Mucosa of descending colon (tissue), 3 donors: Measurements from ENCODE around the gene CCDC81. TPM values are rescaled to one million over a fixed set of nuclear protein-coding genes. Genes with fewer than 3 reads are reported as not detected.

Experiments
- ATAC-seq: fragments of 200-7000 bp; cut with Tn5 transposase; one replicate; pipeline ENCODE4 v1.9.1; 2020; ENCODE audit warnings: mild to moderate bottlenecking, moderate library complexity
- DNase-seq, 3 donors: peaks; one replicate each; pipeline ENCODE4 v3.0.0-alpha.2; 2020
- H3K36me3 ChIP-seq: fragments of 200-600 bp; one replicate; pipeline ENCODE4 v1.8.0; 2021; ENCODE audit warnings: low read depth, mild to moderate bottlenecking
- H3K4me1 ChIP-seq: fragments of 200-600 bp; one replicate; pipeline ENCODE4 v1.8.0; 2021; ENCODE audit warnings: low read depth, mild to moderate bottlenecking
- H3K4me3 ChIP-seq: fragments of 200-600 bp; one replicate; pipeline ENCODE4 v1.8.0; 2021; ENCODE audit warnings: mild to moderate bottlenecking
- H3K9me3 ChIP-seq: fragments of 200-600 bp; one replicate; pipeline ENCODE4 v1.8.0; 2021; ENCODE audit warnings: mild to moderate bottlenecking
- intact Hi-C, 2 donors: fragments of 100-400 bp; cut with DNase I in 1 of 2; cut with micrococcal nuclease in 1 of 2; formaldehyde crosslinking; loops; one replicate each; pipeline versions ENCODE4 v1.11.0 to v1.11.1; 2022; cut with DNase I, micrococcal nuclease
- total RNA-seq, 3 donors: library from RNA; stranded (reverse); fragmentation: NEBNext Ultra II Directional in 2 of 3; extraction: Animal tissue kit (Norgen Biotek cat#: 25700) in 2 of 3; gene quantifications; one replicate each; pipeline versions ENCODE4 v1.2.1 to v1.2.4, GENCODE V29; 2021 to 2023
- TF ChIP-seq, protein P1 (sequence below): fragments of 200-600 bp; IDR thresholded peaks from one replicate; pipeline ENCODE4 v1.8.0; 2022; ENCODE audit warnings: antibody characterized with exemption, mild to moderate bottlenecking
- donor health status: DM: no; HTN: no; CAD: no; lungs with moderate emphysema.
- donor health status: DM: no; HTN: no; CAD: no.
- donor health status: DM: no; HTN: yes; CAD: no.

Gene CCDC81
- total RNA-seq, 3 donors from 2014 or later, result 0.60 to 0.73 (median 0.61) TPM

DNA sequence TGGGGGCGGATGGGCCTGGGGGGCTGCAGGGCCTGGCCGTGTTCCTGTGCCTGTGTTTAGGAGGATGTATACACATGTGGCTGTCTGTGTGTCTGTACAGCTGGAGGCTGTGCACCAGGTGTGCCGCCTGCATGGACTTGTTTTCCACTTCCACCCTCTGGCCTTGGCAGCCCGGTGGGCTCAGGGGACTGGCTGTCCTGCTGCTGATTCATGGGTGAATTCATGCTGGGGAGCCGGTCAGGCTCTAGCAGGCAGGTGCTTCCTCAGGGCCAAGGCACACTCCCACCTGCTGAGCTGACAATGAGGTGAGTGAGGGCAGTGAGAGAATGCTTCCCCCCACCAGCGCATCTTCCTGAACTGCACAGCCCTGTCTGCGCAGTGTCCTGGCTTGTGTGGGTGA, 88.4 kb downstream of the CCDC81 start:
- H3K4me3 ChIP-seq, result no peak overlapping the region
- intact Hi-C loops, result loop anchor here in 1 of 2 donors (10.0 kb wide), 1 partner anchor 142 kb away; no protein-coding TSS in a partner anchor
- H3K36me3 ChIP-seq, result no peaks in the 10 kb centered on the region
- DNase-seq (no peak), ATAC-seq (no peak)
- H3K9me3 ChIP-seq, result no peaks in the 10 kb centered on the region
- TF ChIP-seq, protein P1, sequence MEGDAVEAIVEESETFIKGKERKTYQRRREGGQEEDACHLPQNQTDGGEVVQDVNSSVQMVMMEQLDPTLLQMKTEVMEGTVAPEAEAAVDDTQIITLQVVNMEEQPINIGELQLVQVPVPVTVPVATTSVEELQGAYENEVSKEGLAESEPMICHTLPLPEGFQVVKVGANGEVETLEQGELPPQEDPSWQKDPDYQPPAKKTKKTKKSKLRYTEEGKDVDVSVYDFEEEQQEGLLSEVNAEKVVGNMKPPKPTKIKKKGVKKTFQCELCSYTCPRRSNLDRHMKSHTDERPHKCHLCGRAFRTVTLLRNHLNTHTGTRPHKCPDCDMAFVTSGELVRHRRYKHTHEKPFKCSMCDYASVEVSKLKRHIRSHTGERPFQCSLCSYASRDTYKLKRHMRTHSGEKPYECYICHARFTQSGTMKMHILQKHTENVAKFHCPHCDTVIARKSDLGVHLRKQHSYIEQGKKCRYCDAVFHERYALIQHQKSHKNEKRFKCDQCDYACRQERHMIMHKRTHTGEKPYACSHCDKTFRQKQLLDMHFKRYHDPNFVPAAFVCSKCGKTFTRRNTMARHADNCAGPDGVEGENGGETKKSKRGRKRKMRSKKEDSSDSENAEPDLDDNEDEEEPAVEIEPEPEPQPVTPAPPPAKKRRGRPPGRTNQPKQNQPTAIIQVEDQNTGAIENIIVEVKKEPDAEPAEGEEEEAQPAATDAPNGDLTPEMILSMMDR, result no peak
- H3K4me1 ChIP-seq, result no peaks in the 10 kb centered on the region

GRCh38 chr11:86463955-86464354, 89.3 kb downstream of the CCDC81 start:
- no peaks in the 10 kb centered on the region for H3K4me1 ChIP-seq
- ATAC-seq (no peak), DNase-seq (no peak)
- TF ChIP-seq, protein P1, result no peak
- no peak overlapping the region for H3K4me3 ChIP-seq
- intact Hi-C loops, result loop anchor here in 1 of 2 donors (10.0 kb wide), 1 partner anchor 141 kb away; no protein-coding TSS in a partner anchor
- H3K36me3 ChIP-seq, result no peaks in the 10 kb centered on the region
- H3K9me3 ChIP-seq, result no peaks in the 10 kb centered on the region

- no peaks in the 10 kb centered on the region for H3K36me3 ChIP-seq
- no peaks in the 10 kb centered on the region for H3K4me1 ChIP-seq
- no peak overlapping the region for H3K4me3 ChIP-seq
- ATAC-seq (no peak), DNase-seq (no peak)
- TF ChIP-seq, protein P1, result no peak
- intact Hi-C loops, result loop anchor here in 1 of 2 donors (10.0 kb wide), 1 partner anchor 140 kb away; no protein-coding TSS in a partner anchor
- no peaks in the 10 kb centered on the region for H3K9me3 ChIP-seq
Observed at GRCh38 chr11:86464509-86465221, 90.0 kb downstream of the CCDC81 start.

DNA sequence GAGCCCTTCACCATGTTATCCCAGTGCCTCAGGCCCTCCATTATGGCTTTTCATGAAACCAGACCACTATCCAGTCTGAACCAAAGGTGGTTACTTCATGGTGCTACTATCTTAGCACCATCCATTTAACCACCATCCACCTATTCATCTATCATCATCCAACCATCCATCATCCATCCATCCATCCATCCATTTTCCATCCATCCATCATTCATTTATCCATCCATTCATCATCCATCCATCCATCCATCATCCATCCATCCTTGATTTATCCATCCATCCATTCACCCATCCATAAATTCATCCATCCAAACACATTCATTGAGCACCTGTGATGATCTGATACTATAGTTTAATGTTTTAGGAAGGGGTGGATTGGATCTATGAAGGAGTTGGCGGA, 93.5 kb downstream of the CCDC81 start:
- intact Hi-C loops, result loop anchor here in 1 of 2 donors (10.0 kb wide), 1 partner anchor 137 kb away; no protein-coding TSS in a partner anchor

GRCh38 chr11:86469491-86470388, 95.1 kb downstream of the CCDC81 start:
- DNase-seq, result no peak
- no peaks in the 10 kb centered on the region for H3K4me1 ChIP-seq
- intact Hi-C loops, result loop anchor here in 1 of 2 donors (10.0 kb wide), 1 partner anchor 135 kb away; no protein-coding TSS in a partner anchor
- no peaks in the 10 kb centered on the region for H3K9me3 ChIP-seq
- no peaks in the 10 kb centered on the region for H3K36me3 ChIP-seq
- no peak overlapping the region for H3K4me3 ChIP-seq
- ATAC-seq, result no peak
- TF ChIP-seq, protein P1, result no peak

More for the DNA sequence above, 93.5 kb downstream of the CCDC81 start:
- Histone ChIP-seq H3K9me3 (no peaks in the 10 kb centered on the region), H3K4me1 (no peaks in the 10 kb centered on the region), H3K4me3 (no peak overlapping the region), H3K36me3 (no peaks in the 10 kb centered on the region)
- TF ChIP-seq, protein P1, result no peak
- ATAC-seq (no peak), DNase-seq (no peak)

Other genes starting within 250 kb of the CCDC81 start
- gene EED, start 130.1 kb upstream of the CCDC81 start, total RNA-seq, result 10 to 100 TPM; 21.9 to 29.6 (median 22.0) TPM
- gene HIKESHI, start 72.6 kb upstream of the CCDC81 start, total RNA-seq, result 10 to 100 TPM; 11.6 to 32.0 (median 18.8) TPM